ENCODE results near the gene SALL3.
A peak's percentile ranks its signal among the peaks of the same experiment; 100 is the strongest.

The SALL3 gene

GRCh38 chr18:78979730-78980278 lies at the start of gene SALL3:
SALL3 (plus strand) TSS chr18:78979818; CDS start chr18:78980275, 457 bp downstream.
- peaks cover 11% of the 10 kb centered on the region; the same call in 1 of the 2 replicates for H3K4me1 ChIP-seq (ENCODE audit: control insufficient read depth, insufficient read depth, low read length)
- TF ChIP-seq ZIC2 (tag by site-specific recombination; IDR thresholded peaks at IDR 0.05) (no peak), ZNF555 (tag by site-specific recombination; conservative IDR thresholded peaks at IDR 0.05) (no peak), ZNF239 (tag by site-specific recombination; IDR thresholded peaks at IDR 0.05) (no peak), ZNF223 (tag by site-specific recombination; IDR thresholded peaks at IDR 0.05) (no peak)
- H3K4me3 ChIP-seq (ENCODE audit: low read depth, low read length): peak within 1 kb of the TSS; percentile 57
- H3K9me3 ChIP-seq (ENCODE audit: control insufficient read depth, insufficient read depth, low read depth, low read length): no peaks in the 10 kb centered on the region
- POLR2A ChIA-PET: no interaction called here
- CTCF ChIA-PET: no interaction called here
- no peaks in the 10 kb centered on the region for H3K36me3 ChIP-seq (ENCODE audit: control insufficient read depth in 2 of 2, insufficient read depth in 1 of 2, low read length in 2 of 2)
- H3K27ac ChIP-seq (ENCODE audit: extremely low read depth, low read depth, low read length): peak within 1 kb of the TSS; percentile 81; the same call in 1 of the 2 replicates

GRCh38 chr18:78932281-78932680 lies 47.3 kb upstream of the SALL3 start:
- TF ChIP-seq ZNF350 (tag by site-specific recombination; IDR thresholded peaks at IDR 0.05): no peak
- CTCF ChIA-PET: no interaction called here

GRCh38 chr18:78934003-78934402 lies 45.6 kb upstream of the SALL3 start:
- H3K4me3 ChIP-seq (ENCODE audit: low read depth, low read length): no peak overlapping the region
- H3K27ac ChIP-seq (ENCODE audit: extremely low read depth, low read depth, low read length): no peak overlapping the region
- no peaks in the 10 kb centered on the region for H3K9me3 ChIP-seq (ENCODE audit: control insufficient read depth, insufficient read depth, low read depth, low read length)
- no peaks in the 10 kb centered on the region for H3K36me3 ChIP-seq (ENCODE audit: control insufficient read depth in 2 of 2, insufficient read depth in 1 of 2, low read length in 2 of 2)
- POLR2A ChIA-PET: no interaction called here
- TF ChIP-seq ZNF830 (tag by site-specific recombination; IDR thresholded peaks at IDR 0.05; ENCODE audit: low read depth): no peak
- no peak for TF ChIP-seq ZNF324 (tag by site-specific recombination; IDR thresholded peaks at IDR 0.05)
- CTCF ChIA-PET: interaction anchor here (1.3 kb wide), 1 partner anchor 59 kb away, joined by 5 read pairs; no protein-coding TSS in a partner anchor
- H3K4me1 ChIP-seq (ENCODE audit: control insufficient read depth, insufficient read depth, low read length): no peaks in the 10 kb centered on the region

More at GRCh38 chr18:78932281-78932680, 47.3 kb upstream of the SALL3 start:
- Histone ChIP-seq H3K36me3 (ENCODE audit: control insufficient read depth in 2 of 2, insufficient read depth in 1 of 2, low read length in 2 of 2) (no peaks in the 10 kb centered on the region), H3K4me1 (ENCODE audit: control insufficient read depth, insufficient read depth, low read length) (no peaks in the 10 kb centered on the region), H3K9me3 (ENCODE audit: control insufficient read depth, insufficient read depth, low read depth, low read length) (no peaks in the 10 kb centered on the region), H3K4me3 (ENCODE audit: low read depth, low read length) (no peak overlapping the region), H3K27ac (ENCODE audit: extremely low read depth, low read depth, low read length) (no peak overlapping the region)
- POLR2A ChIA-PET: no interaction called here

- Histone ChIP-seq H3K4me3 (ENCODE audit: low read depth, low read length) (no peak overlapping the region), H3K36me3 (ENCODE audit: control insufficient read depth in 2 of 2, insufficient read depth in 1 of 2, low read length in 2 of 2) (no peaks in the 10 kb centered on the region), H3K4me1 (ENCODE audit: control insufficient read depth, insufficient read depth, low read length) (no peaks in the 10 kb centered on the region), H3K9me3 (ENCODE audit: control insufficient read depth, insufficient read depth, low read depth, low read length) (no peaks in the 10 kb centered on the region), H3K27ac (ENCODE audit: extremely low read depth, low read depth, low read length) (no peak overlapping the region)
- ChIA-PET CTCF (no interaction called here), POLR2A (no interaction called here)
- TF ChIP-seq ZNF350 (tag by site-specific recombination; IDR thresholded peaks at IDR 0.05) (no peak), PRDM6 (tag by site-specific recombination; IDR thresholded peaks at IDR 0.05) (no peak), ZNF112 (tag by site-specific recombination; IDR thresholded peaks at IDR 0.05) (no peak)
Observed at GRCh38 chr18:78934551-78935225, 44.9 kb upstream of the SALL3 start.

- CTCF ChIA-PET: no interaction called here
- H3K4me3 ChIP-seq (ENCODE audit: low read depth, low read length): no peak overlapping the region
- no peak overlapping the region for H3K27ac ChIP-seq (ENCODE audit: extremely low read depth, low read depth, low read length)
- H3K9me3 ChIP-seq (ENCODE audit: control insufficient read depth, insufficient read depth, low read depth, low read length): no peaks in the 10 kb centered on the region
- POLR2A ChIA-PET: no interaction called here
- H3K4me1 ChIP-seq (ENCODE audit: control insufficient read depth, insufficient read depth, low read length): no peaks in the 10 kb centered on the region
- TF ChIP-seq ZNF560 (tag by site-specific recombination; IDR thresholded peaks at IDR 0.05; ENCODE audit: borderline replicate concordance) (no peak), ZNF692 (tag by site-specific recombination; IDR thresholded peaks at IDR 0.05) (no peak), ZNF362 (tag by site-specific recombination; IDR thresholded peaks at IDR 0.05) (no peak), OVOL3 (tag by site-specific recombination; IDR thresholded peaks at IDR 0.05) (no peak), ZXDB (tag by site-specific recombination; IDR thresholded peaks at IDR 0.05) (no peak), ZNF501 (tag by site-specific recombination; IDR thresholded peaks at IDR 0.05) (no peak), ZNF169 (tag by site-specific recombination; IDR thresholded peaks at IDR 0.05) (no peak), ZNF585B (tag by site-specific recombination; IDR thresholded peaks at IDR 0.05) (no peak), ZNF701 (tag by site-specific recombination; IDR thresholded peaks at IDR 0.05) (no peak)
- no peaks in the 10 kb centered on the region for H3K36me3 ChIP-seq (ENCODE audit: control insufficient read depth in 2 of 2, insufficient read depth in 1 of 2, low read length in 2 of 2)
Observed at GRCh38 chr18:78935406-78935805, 44.2 kb upstream of the SALL3 start.
